Lower lobe of right lung (tissue), 2 donors: ENCODE results near the gene CHD5. TPM values are rescaled to one million over a fixed set of nuclear protein-coding genes. Genes with fewer than 3 reads are reported as not detected.

Experiments used
- ATAC-seq, 2 donors: fragments of 200-7000 bp; cut with Tn5 transposase; one replicate each; pipeline ENCODE4 v1.9.1; 2020 to 2022; ENCODE audit warnings: mild to moderate bottlenecking in 2 of 2, moderate library complexity in 2 of 2
- DNase-seq: peaks from one replicate; pipeline ENCODE4 v3.0.0-alpha.2; 2020
- H3K27ac ChIP-seq: fragments of 200-600 bp; one replicate; pipeline ENCODE4 v1.8.0; 2022
- H3K27me3 ChIP-seq: fragments of 200-600 bp; one replicate; pipeline ENCODE4 v1.8.0; 2022; ENCODE audit warnings: low read depth
- H3K36me3 ChIP-seq: fragments of 200-600 bp; one replicate; pipeline ENCODE4 v1.8.0; 2022; ENCODE audit warnings: mild to moderate bottlenecking
- H3K4me1 ChIP-seq: fragments of 200-600 bp; one replicate; pipeline ENCODE4 v1.8.0; 2022
- H3K4me3 ChIP-seq: fragments of 200-600 bp; one replicate; pipeline ENCODE4 v1.8.0; 2022; ENCODE audit warnings: mild to moderate bottlenecking
- H3K9me3 ChIP-seq: fragments of 200-600 bp; one replicate; pipeline ENCODE4 v1.8.0; 2022
- intact Hi-C: fragments of 100-400 bp; cut with DNase I; formaldehyde crosslinking; loops from one replicate; pipeline ENCODE4 v1.11.0; 2022
- total RNA-seq: library from RNA; stranded (reverse); fragmentation: NEBNext Ultra II Directional; extraction: Animal tissue kit (Norgen Biotek cat#: 25700); gene quantifications from one replicate; pipeline ENCODE4 v1.2.1, GENCODE V29; 2021
- TF ChIP-seq, protein P1 (sequence below): fragments of 200-600 bp; IDR thresholded peaks from one replicate; pipeline ENCODE4 v1.8.0; 2022; ENCODE audit warnings: antibody characterized with exemption, mild to moderate bottlenecking
- donor health status: DM: no; HTN: yes; CAD: no; lungs with severe emphysema.

CHD5 gene
- total RNA-seq, 1 donor from 2014 or later = 0.56 TPM

DNA sequence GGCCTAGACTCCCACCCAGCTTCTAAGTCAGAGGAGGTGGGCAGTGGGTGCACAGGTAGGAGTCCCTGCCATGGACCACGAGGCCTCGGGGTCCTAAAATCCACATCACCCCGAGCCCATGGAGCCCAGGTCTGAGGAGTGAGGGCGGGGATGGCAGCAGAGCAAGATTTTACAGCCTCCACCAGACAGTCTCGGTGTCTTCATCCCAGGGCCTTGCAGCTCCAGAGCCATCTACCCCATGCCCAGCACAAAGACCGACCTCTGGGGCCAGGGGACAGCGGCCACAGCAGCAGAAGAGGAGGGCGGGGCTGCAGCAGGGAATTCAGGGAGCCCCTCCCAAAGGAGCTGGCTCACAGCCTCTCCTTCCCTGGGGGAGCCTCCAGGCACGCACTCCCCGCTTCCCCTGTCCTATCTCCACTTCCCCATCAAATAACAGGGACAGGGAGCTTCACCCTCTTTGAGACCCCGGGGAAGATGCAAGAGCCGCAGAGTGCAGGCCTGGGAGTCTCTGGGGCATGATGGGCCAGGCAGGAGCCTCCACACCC lies 14.6 kb downstream of the CHD5 start:
- no peak for DNase-seq

DNA sequence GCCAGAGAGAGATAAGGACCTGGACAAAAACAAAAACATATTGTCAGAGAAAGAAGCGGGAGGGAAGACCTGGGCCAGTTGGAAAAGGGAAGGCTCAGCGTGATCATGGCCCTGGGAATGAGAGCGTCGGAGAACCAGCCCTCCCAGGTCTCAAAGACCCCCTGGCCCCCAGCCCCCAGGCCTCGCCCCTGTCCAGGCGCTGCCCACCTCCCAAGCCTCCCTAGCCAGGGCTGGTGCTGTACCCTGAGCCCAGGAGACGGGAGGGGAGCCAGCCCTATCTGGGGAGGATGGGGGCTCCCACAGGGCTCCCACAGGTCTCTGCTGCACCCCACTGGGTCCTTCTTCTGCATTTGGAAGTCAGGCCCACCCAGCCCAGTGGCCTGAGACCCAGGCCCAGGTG lies 15.1 kb downstream of the CHD5 start:
- no peak for ATAC-seq
- Histone ChIP-seq H3K9me3 (no peaks in the 10 kb centered on the region), H3K27ac (no peak overlapping the region), H3K4me3 (no peak overlapping the region), H3K27me3 (peaks cover 36% of the 10 kb centered on the region), H3K36me3 (no peaks in the 10 kb centered on the region), H3K4me1 (no peaks in the 10 kb centered on the region)
- TF ChIP-seq, protein P1, sequence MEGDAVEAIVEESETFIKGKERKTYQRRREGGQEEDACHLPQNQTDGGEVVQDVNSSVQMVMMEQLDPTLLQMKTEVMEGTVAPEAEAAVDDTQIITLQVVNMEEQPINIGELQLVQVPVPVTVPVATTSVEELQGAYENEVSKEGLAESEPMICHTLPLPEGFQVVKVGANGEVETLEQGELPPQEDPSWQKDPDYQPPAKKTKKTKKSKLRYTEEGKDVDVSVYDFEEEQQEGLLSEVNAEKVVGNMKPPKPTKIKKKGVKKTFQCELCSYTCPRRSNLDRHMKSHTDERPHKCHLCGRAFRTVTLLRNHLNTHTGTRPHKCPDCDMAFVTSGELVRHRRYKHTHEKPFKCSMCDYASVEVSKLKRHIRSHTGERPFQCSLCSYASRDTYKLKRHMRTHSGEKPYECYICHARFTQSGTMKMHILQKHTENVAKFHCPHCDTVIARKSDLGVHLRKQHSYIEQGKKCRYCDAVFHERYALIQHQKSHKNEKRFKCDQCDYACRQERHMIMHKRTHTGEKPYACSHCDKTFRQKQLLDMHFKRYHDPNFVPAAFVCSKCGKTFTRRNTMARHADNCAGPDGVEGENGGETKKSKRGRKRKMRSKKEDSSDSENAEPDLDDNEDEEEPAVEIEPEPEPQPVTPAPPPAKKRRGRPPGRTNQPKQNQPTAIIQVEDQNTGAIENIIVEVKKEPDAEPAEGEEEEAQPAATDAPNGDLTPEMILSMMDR = no peak
- intact Hi-C loops = no loop called here
- no peak for DNase-seq

More for the DNA sequence above, 14.6 kb downstream of the CHD5 start:
- ATAC-seq = no peak
- Histone ChIP-seq H3K9me3 (no peaks in the 10 kb centered on the region), H3K27me3 (peaks cover 40% of the 10 kb centered on the region), H3K4me1 (peaks cover 2% of the 10 kb centered on the region), H3K27ac (no peak overlapping the region), H3K4me3 (no peak overlapping the region), H3K36me3 (no peaks in the 10 kb centered on the region)
- TF ChIP-seq, protein P1 = no peak
- intact Hi-C loops = no loop called here

DNA sequence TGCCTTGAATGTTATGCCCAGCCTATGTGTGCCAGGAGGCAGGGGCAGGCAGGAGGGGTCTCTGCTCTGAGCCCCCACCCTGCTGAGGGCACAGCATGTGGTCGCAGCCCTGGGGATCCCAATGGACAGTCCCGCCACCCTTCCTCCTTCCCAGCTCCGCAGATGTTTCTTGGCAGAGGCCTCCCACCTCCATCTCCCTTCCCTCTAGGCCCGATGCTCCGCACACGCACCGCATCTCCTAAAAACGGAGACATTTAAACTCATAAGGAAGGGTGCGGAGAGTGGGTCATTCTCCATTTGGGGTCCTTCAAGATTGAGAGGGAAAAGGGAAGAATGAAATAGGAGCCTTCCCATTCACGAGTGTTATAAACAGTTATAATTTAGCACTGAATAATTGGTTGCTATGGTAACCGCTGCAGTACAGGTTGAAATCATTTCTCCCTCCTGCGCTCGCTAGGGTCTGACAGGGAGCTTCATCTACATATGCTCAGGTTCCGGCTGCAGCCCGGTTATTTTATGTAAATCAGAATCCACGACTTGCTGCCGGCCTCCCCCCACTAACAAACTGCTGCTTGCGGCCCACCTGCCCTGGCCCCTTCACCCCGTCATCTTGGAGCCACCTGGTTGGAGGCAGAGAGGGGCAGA lies 16.0 kb downstream of the CHD5 start:
- Histone ChIP-seq H3K36me3 (no peaks in the 10 kb centered on the region), H3K27ac (no peak overlapping the region), H3K4me3 (no peak overlapping the region), H3K27me3 (peaks cover 27% of the 10 kb centered on the region), H3K9me3 (no peaks in the 10 kb centered on the region), H3K4me1 (no peaks in the 10 kb centered on the region)
- no peak for DNase-seq
- TF ChIP-seq, protein P1 = no peak
- intact Hi-C loops = no loop called here
- no peak for ATAC-seq

DNA sequence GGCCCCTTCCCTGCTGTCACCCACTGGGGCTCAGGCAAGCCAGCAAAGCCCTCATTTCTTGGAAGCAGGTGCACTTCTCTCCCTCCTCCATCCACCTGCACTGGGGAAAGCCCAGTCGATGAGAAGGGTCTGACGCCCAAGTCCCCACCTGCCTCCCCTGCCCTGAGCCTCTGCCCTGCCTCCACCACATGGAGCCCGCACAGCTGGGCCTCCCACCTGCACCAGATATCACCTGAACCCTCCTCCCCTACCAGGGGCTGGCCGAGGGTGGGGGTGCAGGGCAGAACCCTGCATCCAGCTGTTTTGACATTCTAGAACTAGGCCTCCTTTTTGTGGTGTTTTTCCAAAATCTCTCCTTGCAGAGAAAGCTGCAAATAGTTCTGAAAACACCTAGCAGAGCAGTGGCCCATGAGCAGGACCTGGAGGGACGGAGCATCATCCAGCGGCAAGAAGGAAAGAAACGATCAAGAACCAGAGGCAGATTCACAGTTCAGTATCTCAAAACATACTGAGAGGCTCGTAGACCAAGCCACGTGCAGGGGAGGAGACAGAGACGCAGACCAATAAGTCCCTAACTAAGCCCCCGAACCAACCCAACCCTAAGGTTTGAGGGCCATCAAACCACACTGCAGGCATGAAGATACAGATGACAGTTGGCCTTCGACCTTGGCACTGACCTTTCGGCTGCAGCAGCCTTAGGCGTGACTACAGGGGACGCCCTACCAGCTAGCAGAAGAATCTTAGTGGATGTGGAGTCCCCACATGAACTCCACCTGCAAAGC lies 16.7 kb downstream of the CHD5 start:
- no peak for ATAC-seq
- intact Hi-C loops = no loop called here
- Histone ChIP-seq H3K36me3 (no peaks in the 10 kb centered on the region), H3K27ac (no peak overlapping the region), H3K9me3 (no peaks in the 10 kb centered on the region), H3K4me1 (no peaks in the 10 kb centered on the region), H3K27me3 (peaks cover 25% of the 10 kb centered on the region), H3K4me3 (no peak overlapping the region)
- TF ChIP-seq, protein P1 = no peak
- no peak for DNase-seq

DNA sequence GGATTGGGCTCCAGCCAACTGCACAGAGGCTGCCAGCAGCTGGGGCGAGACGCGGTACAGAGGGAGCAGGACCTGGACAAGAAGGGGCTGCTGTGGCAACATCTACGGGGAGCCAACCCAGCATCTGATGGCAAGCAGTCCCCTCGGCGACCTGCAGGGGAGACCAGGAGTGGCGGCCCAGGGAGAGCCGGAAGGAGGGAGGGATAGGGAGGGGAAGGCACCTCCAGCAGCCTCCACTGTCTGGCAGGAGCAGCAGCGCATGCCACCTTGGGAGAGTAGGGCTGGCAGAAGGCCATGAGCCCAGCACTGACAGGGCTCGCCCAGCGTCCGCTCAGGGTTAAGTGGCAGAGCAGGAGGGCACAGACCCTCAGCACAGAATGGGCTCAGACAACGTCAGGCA lies 17.3 kb downstream of the CHD5 start:
- ATAC-seq (no peak), DNase-seq (no peak)
- intact Hi-C loops = no loop called here
- H3K4me3 ChIP-seq = no peak overlapping the region
- TF ChIP-seq, protein P1 = no peak
- H3K36me3 ChIP-seq = no peaks in the 10 kb centered on the region
- H3K27me3 ChIP-seq = peaks cover 25% of the 10 kb centered on the region
- H3K9me3 ChIP-seq = no peaks in the 10 kb centered on the region
- no peaks in the 10 kb centered on the region for H3K4me1 ChIP-seq
- no peak overlapping the region for H3K27ac ChIP-seq
